HEK293 (cell line): ENCODE measurements around the gene PLXNA2.

Experiments used
- KLF1 ChIP-seq: fragments of 450-650 bp; formaldehyde crosslinking; IDR thresholded peaks from 2 replicates; pipeline ENCODE4 v1.5.1; 2016; ENCODE audit warnings: missing biosample characterization, missing genetic modification characterization
- MYNN ChIP-seq: fragments of 450-650 bp; formaldehyde crosslinking; IDR thresholded peaks from 2 replicates; pipeline ENCODE4 v1.5.1; 2016; ENCODE audit warnings: missing biosample characterization, missing genetic modification characterization, borderline replicate concordance
- PRDM1 ChIP-seq: fragments of 450-650 bp; formaldehyde crosslinking; IDR thresholded peaks from 2 replicates; pipeline ENCODE4; 2016; ENCODE audit warnings: missing biosample characterization, missing genetic modification characterization
- REPIN1 ChIP-seq: fragments of 450-650 bp; formaldehyde crosslinking; IDR thresholded peaks from 2 replicates; pipeline ENCODE4 v1.5.1; 2017; ENCODE audit warnings: missing biosample characterization, missing genetic modification characterization, low read depth
- ZNF24 ChIP-seq: fragments of 450-650 bp; formaldehyde crosslinking; IDR thresholded peaks from 2 replicates; pipeline ENCODE4 v1.5.1; 2016; ENCODE audit warnings: missing biosample characterization, missing genetic modification characterization
- ZNF274 ChIP-seq, 2 experiments: fragments of 200-500 bp in 1 of 2; fragments of 450-650 bp in 1 of 2; sonication (Bioruptor generic) in 1 of 2; formaldehyde crosslinking in 1 of 2; IDR thresholded peaks; 2 replicates each; pipeline versions ENCODE4 v1.5.1 to v1.6.1; 2014 to 2016; ENCODE audit warnings: borderline replicate concordance in 1 of 2, inconsistent platforms in 1 of 2, low read length in 1 of 2, missing biosample characterization in 1 of 2, missing genetic modification characterization in 1 of 2
- ZNF416 ChIP-seq: fragments of 450-650 bp; formaldehyde crosslinking; IDR thresholded peaks from 2 replicates; pipeline ENCODE4 v1.5.1; 2016; ENCODE audit warnings: missing biosample characterization, missing genetic modification characterization
- ZNF792 ChIP-seq: fragments of 450-650 bp; formaldehyde crosslinking; IDR thresholded peaks from 2 replicates; pipeline ENCODE4 v1.5.1; 2016; ENCODE audit warnings: missing biosample characterization, missing genetic modification characterization
- ZNF830 ChIP-seq: fragments of 450-650 bp; IDR thresholded peaks from 2 replicates; pipeline ENCODE4 v1.5.0; 2018; ENCODE audit warnings: missing biosample characterization, missing genetic modification characterization, low read depth, mild to moderate bottlenecking, moderate library complexity
- TF ChIP-seq, protein P1 (sequence below): fragments of 450-650 bp; formaldehyde crosslinking; IDR thresholded peaks from 2 replicates; pipeline ENCODE4 v1.5.1; 2016; ENCODE audit warnings: missing biosample characterization, missing genetic modification characterization, borderline replicate concordance
- TF ChIP-seq, protein P2 (sequence below): fragments of 450-650 bp; formaldehyde crosslinking; IDR thresholded peaks from 2 replicates; pipeline ENCODE4 v1.5.1; 2016; ENCODE audit warnings: missing biosample characterization, missing genetic modification characterization

DNA sequence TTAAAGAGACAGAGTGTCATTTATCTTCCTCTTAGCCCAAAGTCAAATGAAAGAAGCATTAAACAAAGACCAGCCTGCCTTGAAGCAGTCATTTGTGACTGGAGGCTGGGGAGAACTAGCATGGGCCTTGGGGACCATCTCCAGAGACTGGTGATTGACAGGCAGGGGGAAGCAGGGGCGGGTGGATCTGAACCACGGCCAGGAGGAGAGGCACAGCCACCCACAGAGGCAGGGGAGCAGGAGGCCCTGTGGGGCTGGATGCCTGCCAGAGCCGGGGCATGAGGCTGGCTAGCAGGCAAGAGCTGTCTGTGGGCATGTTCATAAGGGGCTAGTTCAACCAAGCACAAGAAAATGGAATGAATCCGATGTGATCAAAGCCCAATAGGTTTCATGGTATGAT, 73.9 kb downstream of the PLXNA2 start:
- TF ChIP-seq ZNF274 (IDR thresholded peaks at IDR 0.05; ENCODE audit: low read length) (no peak), ZNF274 (tag by site-specific recombination; IDR thresholded peaks at IDR 0.05; ENCODE audit: borderline replicate concordance) (no peak), MYNN (tag by site-specific recombination) (no peak), ZNF792 (tag by site-specific recombination) (no peak), KLF1 (tag by site-specific recombination) (no peak), REPIN1 (tag by site-specific recombination) (no peak), ZNF416 (tag by site-specific recombination) (no peak), ZNF24 (no peak), ZNF830 (tag by site-specific recombination) (no peak), PRDM1 (tag by site-specific recombination) (no peak)
- TF ChIP-seq, protein P1, sequence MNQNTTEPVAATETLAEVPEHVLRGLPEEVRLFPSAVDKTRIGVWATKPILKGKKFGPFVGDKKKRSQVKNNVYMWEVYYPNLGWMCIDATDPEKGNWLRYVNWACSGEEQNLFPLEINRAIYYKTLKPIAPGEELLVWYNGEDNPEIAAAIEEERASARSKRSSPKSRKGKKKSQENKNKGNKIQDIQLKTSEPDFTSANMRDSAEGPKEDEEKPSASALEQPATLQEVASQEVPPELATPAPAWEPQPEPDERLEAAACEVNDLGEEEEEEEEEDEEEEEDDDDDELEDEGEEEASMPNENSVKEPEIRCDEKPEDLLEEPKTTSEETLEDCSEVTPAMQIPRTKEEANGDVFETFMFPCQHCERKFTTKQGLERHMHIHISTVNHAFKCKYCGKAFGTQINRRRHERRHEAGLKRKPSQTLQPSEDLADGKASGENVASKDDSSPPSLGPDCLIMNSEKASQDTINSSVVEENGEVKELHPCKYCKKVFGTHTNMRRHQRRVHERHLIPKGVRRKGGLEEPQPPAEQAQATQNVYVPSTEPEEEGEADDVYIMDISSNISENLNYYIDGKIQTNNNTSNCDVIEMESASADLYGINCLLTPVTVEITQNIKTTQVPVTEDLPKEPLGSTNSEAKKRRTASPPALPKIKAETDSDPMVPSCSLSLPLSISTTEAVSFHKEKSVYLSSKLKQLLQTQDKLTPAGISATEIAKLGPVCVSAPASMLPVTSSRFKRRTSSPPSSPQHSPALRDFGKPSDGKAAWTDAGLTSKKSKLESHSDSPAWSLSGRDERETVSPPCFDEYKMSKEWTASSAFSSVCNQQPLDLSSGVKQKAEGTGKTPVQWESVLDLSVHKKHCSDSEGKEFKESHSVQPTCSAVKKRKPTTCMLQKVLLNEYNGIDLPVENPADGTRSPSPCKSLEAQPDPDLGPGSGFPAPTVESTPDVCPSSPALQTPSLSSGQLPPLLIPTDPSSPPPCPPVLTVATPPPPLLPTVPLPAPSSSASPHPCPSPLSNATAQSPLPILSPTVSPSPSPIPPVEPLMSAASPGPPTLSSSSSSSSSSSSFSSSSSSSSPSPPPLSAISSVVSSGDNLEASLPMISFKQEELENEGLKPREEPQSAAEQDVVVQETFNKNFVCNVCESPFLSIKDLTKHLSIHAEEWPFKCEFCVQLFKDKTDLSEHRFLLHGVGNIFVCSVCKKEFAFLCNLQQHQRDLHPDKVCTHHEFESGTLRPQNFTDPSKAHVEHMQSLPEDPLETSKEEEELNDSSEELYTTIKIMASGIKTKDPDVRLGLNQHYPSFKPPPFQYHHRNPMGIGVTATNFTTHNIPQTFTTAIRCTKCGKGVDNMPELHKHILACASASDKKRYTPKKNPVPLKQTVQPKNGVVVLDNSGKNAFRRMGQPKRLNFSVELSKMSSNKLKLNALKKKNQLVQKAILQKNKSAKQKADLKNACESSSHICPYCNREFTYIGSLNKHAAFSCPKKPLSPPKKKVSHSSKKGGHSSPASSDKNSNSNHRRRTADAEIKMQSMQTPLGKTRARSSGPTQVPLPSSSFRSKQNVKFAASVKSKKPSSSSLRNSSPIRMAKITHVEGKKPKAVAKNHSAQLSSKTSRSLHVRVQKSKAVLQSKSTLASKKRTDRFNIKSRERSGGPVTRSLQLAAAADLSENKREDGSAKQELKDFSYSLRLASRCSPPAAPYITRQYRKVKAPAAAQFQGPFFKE: no peak
- TF ChIP-seq, protein P2, sequence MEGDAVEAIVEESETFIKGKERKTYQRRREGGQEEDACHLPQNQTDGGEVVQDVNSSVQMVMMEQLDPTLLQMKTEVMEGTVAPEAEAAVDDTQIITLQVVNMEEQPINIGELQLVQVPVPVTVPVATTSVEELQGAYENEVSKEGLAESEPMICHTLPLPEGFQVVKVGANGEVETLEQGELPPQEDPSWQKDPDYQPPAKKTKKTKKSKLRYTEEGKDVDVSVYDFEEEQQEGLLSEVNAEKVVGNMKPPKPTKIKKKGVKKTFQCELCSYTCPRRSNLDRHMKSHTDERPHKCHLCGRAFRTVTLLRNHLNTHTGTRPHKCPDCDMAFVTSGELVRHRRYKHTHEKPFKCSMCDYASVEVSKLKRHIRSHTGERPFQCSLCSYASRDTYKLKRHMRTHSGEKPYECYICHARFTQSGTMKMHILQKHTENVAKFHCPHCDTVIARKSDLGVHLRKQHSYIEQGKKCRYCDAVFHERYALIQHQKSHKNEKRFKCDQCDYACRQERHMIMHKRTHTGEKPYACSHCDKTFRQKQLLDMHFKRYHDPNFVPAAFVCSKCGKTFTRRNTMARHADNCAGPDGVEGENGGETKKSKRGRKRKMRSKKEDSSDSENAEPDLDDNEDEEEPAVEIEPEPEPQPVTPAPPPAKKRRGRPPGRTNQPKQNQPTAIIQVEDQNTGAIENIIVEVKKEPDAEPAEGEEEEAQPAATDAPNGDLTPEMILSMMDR: no peak
